H1 (cell line): ENCODE data around the gene PNRC1. TPM values are rescaled to one million over a fixed set of nuclear protein-coding genes. Genes with fewer than 3 reads are reported as not detected.

Experiments
- CTCF ChIA-PET: fragments of 300-600 bp; sonication (Branson Sonifier 250); formaldehyde crosslinking; loops from one replicate; lab custom pipeline; 2021; ENCODE audit not compliant: partially characterized antibody; lab: Charles Lee
- POLR2A ChIA-PET: fragments of 300-600 bp; sonication (Branson Sonifier 250); formaldehyde crosslinking; loops from one replicate; lab custom pipeline; 2021; ENCODE audit warnings: inconsistent platforms; ENCODE audit not compliant: partially characterized antibody; lab: Charles Lee
- DNase-seq, 2 experiments: peaks; one replicate each; pipeline versions ENCODE4 v3.0.0 to v3.0.0-alpha.2; 2010 to 2022; ENCODE audit warnings: low spot score in 2 of 2, low read depth in 1 of 2, mixed read lengths in 1 of 2
- FAIRE-seq: peaks from 2 replicates; lab custom pipeline; 2011; peaks lifted over from hg19 to GRCh38; lab: Jason Lieb, UNC
- H2AFZ ChIP-seq: 2 replicates; pipeline ENCODE4 v1.8.1; 2012; ENCODE audit warnings: low read length, inconsistent platforms
- H2AK5ac ChIP-seq: 2 replicates; pipeline ENCODE4 v1.6.1; 2013; ENCODE audit warnings: low read depth, low read length
- H2BK120ac ChIP-seq: replicated peaks from 2 replicates; pipeline ENCODE3; 2013; ENCODE audit warnings: low read depth, low read length, inconsistent platforms
- H2BK12ac ChIP-seq: 2 replicates; pipeline ENCODE4 v1.6.1; 2013; ENCODE audit warnings: low read depth, low read length
- H2BK15ac ChIP-seq: 2 replicates; pipeline ENCODE4 v1.6.1; 2013; ENCODE audit warnings: low read length
- H2BK20ac ChIP-seq: 2 replicates; pipeline ENCODE4 v1.6.1; 2013; ENCODE audit warnings: low read length
- H2BK5ac ChIP-seq: 2 replicates; pipeline ENCODE4 v1.6.1; 2013; ENCODE audit warnings: low read depth, low read length
- H3K14ac ChIP-seq: 2 replicates; pipeline ENCODE4 v1.6.1; 2013; ENCODE audit warnings: inconsistent platforms; ENCODE audit not compliant: insufficient read length
- H3K18ac ChIP-seq: 2 replicates; pipeline ENCODE4 v1.6.1; 2013; ENCODE audit warnings: low read length; ENCODE audit errors: extremely low read depth
- H3K23ac ChIP-seq: 2 replicates; pipeline ENCODE4 v1.6.1; 2013; ENCODE audit warnings: inconsistent platforms; ENCODE audit not compliant: insufficient read length
- H3K23me2 ChIP-seq: 2 replicates; pipeline ENCODE4 v1.6.1; 2013; ENCODE audit warnings: low read depth, low read length
- H3K27ac ChIP-seq: 2 replicates; pipeline ENCODE4 v1.6.1; 2011; ENCODE audit warnings: low read depth, low read length, inconsistent platforms
- H3K27me3 ChIP-seq, 4 experiments: replicated peaks in 1 of 4; 1 replicate in 1 of 4; 2 replicates in 3 of 4; pipeline versions ENCODE4 v1.6.1 to v1.8.1; 2011 to 2013; ENCODE audit warnings: low read length in 3 of 4, mild to moderate bottlenecking in 3 of 4, inconsistent platforms in 2 of 4, mixed read lengths in 2 of 4, moderate library complexity in 1 of 4; ENCODE audit not compliant: control insufficient read depth in 3 of 4, insufficient read depth in 3 of 4; ENCODE audit errors: extremely low read depth in 1 of 4
- H3K36me3 ChIP-seq, 4 experiments: 2 replicates each; pipeline versions ENCODE4 v1.6.1 to v1.8.1; 2011 to 2013; ENCODE audit warnings: mild to moderate bottlenecking in 4 of 4, low read length in 3 of 4, moderate library complexity in 2 of 4, control low read depth in 1 of 4, inconsistent platforms in 1 of 4; ENCODE audit not compliant: insufficient read depth in 4 of 4, control insufficient read depth in 2 of 4
- H3K4ac ChIP-seq: replicated peaks from 2 replicates; pipeline ENCODE3; 2013; ENCODE audit warnings: low read length, low read depth, mixed read lengths, inconsistent platforms; ENCODE audit not compliant: insufficient read length
- H3K4me1 ChIP-seq, 4 experiments: replicated peaks in 1 of 4; 1 replicate in 1 of 4; 2 replicates in 3 of 4; pipeline versions ENCODE4 v1.6.1 to v1.8.1; 2011 to 2013; ENCODE audit warnings: low read length in 3 of 4, inconsistent platforms in 2 of 4, mixed read lengths in 1 of 4; ENCODE audit not compliant: insufficient read depth in 4 of 4, control insufficient read depth in 3 of 4
- H3K4me2 ChIP-seq, 2 experiments: 2 replicates each; pipeline versions ENCODE4 v1.6.1 to v1.8.1; 2011 to 2013; ENCODE audit warnings: low read depth in 2 of 2, low read length in 2 of 2, control low read depth in 1 of 2, inconsistent platforms in 1 of 2, mild to moderate bottlenecking in 1 of 2; ENCODE audit not compliant: insufficient read depth in 1 of 2
- H3K4me3 ChIP-seq, 4 experiments: fragments of 200-600, 300-600 bp in 1 of 4; sonication (generic), shearing (Covaris generic), sonication (Bioruptor Twin) in 1 of 4; 2 replicates each; pipeline versions ENCODE4 v1.5.1 to v1.8.1; 2011 to 2016; ENCODE audit warnings: low read length in 4 of 4, low read depth in 3 of 4, control low read depth in 2 of 4, inconsistent platforms in 2 of 4, mild to moderate bottlenecking in 2 of 4, mixed read lengths in 1 of 4, moderate library complexity in 1 of 4; ENCODE audit not compliant: insufficient read depth in 2 of 4; ENCODE audit errors: extremely low read depth in 1 of 4
- H3K56ac ChIP-seq: replicated peaks from 2 replicates; pipeline ENCODE3; 2013; ENCODE audit warnings: low read depth, mild to moderate bottlenecking, mixed read lengths, low read length, inconsistent platforms; ENCODE audit not compliant: insufficient read length
- H3K79me1 ChIP-seq: 2 replicates; pipeline ENCODE4 v1.6.1; 2013; ENCODE audit warnings: low read depth, low read length, control low read depth
- H3K79me2 ChIP-seq, 2 experiments: 2 replicates each; pipeline versions ENCODE4 v1.6.1 to v1.8.1; 2012 to 2013; ENCODE audit warnings: low read length in 2 of 2, mild to moderate bottlenecking in 2 of 2, inconsistent platforms in 1 of 2; ENCODE audit not compliant: insufficient read depth in 2 of 2, control insufficient read depth in 1 of 2
- H3K9ac ChIP-seq, 4 experiments: replicated peaks in 1 of 4; 1 replicate in 1 of 4; 2 replicates in 3 of 4; pipeline versions ENCODE4 v1.6.1 to v1.8.1; 2011 to 2013; ENCODE audit warnings: low read depth in 3 of 4, low read length in 3 of 4, control low read depth in 2 of 4, mild to moderate bottlenecking in 2 of 4, moderate library complexity in 2 of 4, inconsistent platforms in 1 of 4; ENCODE audit errors: extremely low read depth in 1 of 4
- H3K9me3 ChIP-seq, 2 experiments: 2 replicates each; pipeline versions ENCODE4 v1.6.1 to v1.8.1; 2012 to 2013; ENCODE audit warnings: mild to moderate bottlenecking in 2 of 2, moderate library complexity in 2 of 2, control low read depth in 1 of 2, inconsistent platforms in 1 of 2, low read depth in 1 of 2, low read length in 1 of 2, mixed read lengths in 1 of 2; ENCODE audit not compliant: insufficient read depth in 2 of 2
- H4K20me1 ChIP-seq, 2 experiments: replicated peaks in 1 of 2; 2 replicates each; pipeline versions ENCODE3 to v1.8.1; 2011 to 2013; ENCODE audit warnings: inconsistent platforms in 2 of 2, low read length in 2 of 2, mild to moderate bottlenecking in 1 of 2; ENCODE audit not compliant: insufficient read depth in 2 of 2, control insufficient read depth in 1 of 2
- H4K5ac ChIP-seq: 2 replicates; pipeline ENCODE4 v1.6.1; 2013; ENCODE audit warnings: low read length, low read depth, mixed read lengths, inconsistent platforms; ENCODE audit not compliant: insufficient read length
- H4K8ac ChIP-seq: 2 replicates; pipeline ENCODE4 v1.8.0; 2013; ENCODE audit warnings: mild to moderate bottlenecking, moderate library complexity, low read length, inconsistent platforms; ENCODE audit not compliant: insufficient read depth; ENCODE audit errors: extremely low read depth
- H4K91ac ChIP-seq: replicated peaks from 2 replicates; pipeline ENCODE3; 2013; ENCODE audit warnings: low read length, mixed read lengths, inconsistent platforms; ENCODE audit not compliant: insufficient read length
- CBX8 ChIP-seq: fragments of 300-800, 300-1000 bp; sonication (generic); IDR thresholded peaks from 2 replicates; pipeline ENCODE4 v1.7.1; 2016; ENCODE audit warnings: low read depth, low read length, borderline replicate concordance
- FOSL1 ChIP-seq: IDR thresholded peaks from 2 replicates; pipeline ENCODE4 v1.6.1; 2011; ENCODE audit warnings: mild to moderate bottlenecking, low read depth, low read length, moderate library complexity; ENCODE audit not compliant: insufficient read depth
- HDAC2 ChIP-seq, 2 experiments: fragments of 300-600 bp in 1 of 2; sonication (generic) in 1 of 2; IDR thresholded peaks; 2 replicates each; pipeline ENCODE4 v1.6.1; 2011 to 2012; ENCODE audit warnings: low read depth in 2 of 2, low read length in 2 of 2, mild to moderate bottlenecking in 2 of 2, moderate library complexity in 2 of 2, borderline replicate concordance in 1 of 2, inconsistent platforms in 1 of 2
- HDAC6 ChIP-seq: IDR thresholded peaks from one replicate; pipeline ENCODE4 v1.7.1; 2012; ENCODE audit warnings: low read depth, mild to moderate bottlenecking, inconsistent platforms, low read length, moderate library complexity
- JUN ChIP-seq: IDR thresholded peaks from 2 replicates; pipeline ENCODE4 v1.6.1; 2011; ENCODE audit warnings: low read depth, mild to moderate bottlenecking, improper control_type of control experiment, low read length
- KDM4A ChIP-seq: IDR thresholded peaks from one replicate; pipeline ENCODE4 v1.7.1; 2012; ENCODE audit warnings: low read depth, mild to moderate bottlenecking, moderate library complexity, low read length, inconsistent platforms; ENCODE audit not compliant: severe bottlenecking
- NANOG ChIP-seq: IDR thresholded peaks from 2 replicates; pipeline ENCODE4 v1.6.1; 2011; ENCODE audit warnings: low read length, low read depth, mild to moderate bottlenecking, inconsistent platforms; ENCODE audit not compliant: insufficient read depth, poor library complexity, severe bottlenecking
- SIN3A ChIP-seq, 2 experiments: IDR thresholded peaks in 1 of 2; conservative IDR thresholded peaks in 1 of 2; 2 replicates each; pipeline ENCODE4 v1.6.1; 2011 to 2012; ENCODE audit warnings: low read length in 2 of 2, improper control_type of control experiment in 1 of 2, low read depth in 1 of 2, mild to moderate bottlenecking in 1 of 2
- SP2 ChIP-seq: IDR thresholded peaks from 2 replicates; pipeline ENCODE4 v1.6.1; 2012; ENCODE audit warnings: mild to moderate bottlenecking, low read length, inconsistent platforms
- TEAD4 ChIP-seq: IDR thresholded peaks from 2 replicates; pipeline ENCODE4 v1.6.1; 2012; ENCODE audit warnings: low read depth, low read length, inconsistent platforms, mixed read lengths
- polyA plus RNA-seq, 7 experiments: library from polyadenylated mRNA; depleted of rRNA in 3 of 7; stranded (reverse) in 5 of 7; unstranded in 2 of 7; fragments of >200 nt in 5 of 7; fragments of 200-250 nt in 2 of 7; gene quantifications; 1 replicate in 5 of 7; 2 replicates in 1 of 7; 4 replicates in 1 of 7; pipeline versions ENCODE4 v1.2.1 to v1.2.3, GENCODE V29; 2011 to 2013; ENCODE audit warnings: missing spikeins in 2 of 7, mixed read lengths in 2 of 7
- total RNA-seq: library from RNA; stranded (reverse); fragmentation: NEBNext Ultra II Directional; extraction: Animal tissue kit (Norgen Biotek cat#: 25700); gene quantifications from 2 replicates; pipeline ENCODE4 v1.2.1, GENCODE V29; 2021
- TF ChIP-seq, protein P1 (sequence below), 3 experiments: IDR thresholded peaks; 1 replicate in 2 of 3; 2 replicates in 1 of 3; pipeline versions ENCODE4 v1.5.1 to v1.6.1; 2011; ENCODE audit warnings: low read length in 3 of 3, mild to moderate bottlenecking in 3 of 3, inconsistent platforms in 2 of 3, low read depth in 1 of 3, moderate library complexity in 1 of 3; ENCODE audit not compliant: insufficient read depth in 1 of 3; ENCODE audit errors: control extremely low read depth in 1 of 3

PNRC1 gene
- total and polyA plus RNA-seq, 2 of the 8 experiments (the other 6 are each of a cell fraction or from before 2014, with no cell fraction given), result 6.3 to 48.5 TPM

DNA sequence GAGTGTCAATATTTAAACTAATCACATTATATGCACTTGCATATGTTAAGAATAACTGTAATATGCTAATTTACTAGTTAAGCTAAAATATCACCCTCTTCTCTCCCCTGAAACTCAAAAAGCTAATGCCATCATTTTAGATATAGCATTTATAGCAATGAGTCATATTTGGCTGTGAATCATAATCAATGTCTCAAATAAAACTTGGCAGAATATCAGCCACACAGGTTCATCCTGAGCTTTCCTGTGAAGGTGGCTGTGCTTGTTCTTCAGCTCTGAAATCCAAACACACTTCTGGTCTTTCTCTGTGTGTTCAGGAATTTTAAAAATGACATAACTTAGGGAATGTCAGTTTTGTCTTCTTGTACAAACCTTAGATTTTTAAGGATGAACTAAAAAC lies 12.8 kb upstream of the PNRC1 start:
- no peaks in the 10 kb centered on the region for H3K79me2 ChIP-seq
- no peak overlapping the region for H3K14ac ChIP-seq
- CTCF ChIA-PET, result interaction anchor here (1.0 to 1.6 kb wide), 5 partner anchors 12 to 94 kb away, joined by 3 to 4 read pairs (median 3); partner anchors contain the start of gene PNRC1
- H3K4me3 ChIP-seq, result no peak overlapping the region
- no peaks in the 10 kb centered on the region for H3K23me2 ChIP-seq
- no peaks in the 10 kb centered on the region for H3K79me1 ChIP-seq
- no peak overlapping the region for H3K4ac ChIP-seq
- H3K4me2 ChIP-seq, result no peak overlapping the region
- H2AFZ ChIP-seq, result no peak overlapping the region
- no peaks in the 10 kb centered on the region for H3K4me1 ChIP-seq
- no peak overlapping the region for H2BK120ac ChIP-seq
- H4K20me1 ChIP-seq, result no peaks in the 10 kb centered on the region
- no peak overlapping the region for H4K5ac ChIP-seq
- H3K9ac ChIP-seq, result no peak overlapping the region
- no peak overlapping the region for H2BK15ac ChIP-seq
- no peak overlapping the region for H2BK5ac ChIP-seq
- H2BK20ac ChIP-seq, result no peak overlapping the region
- no peak overlapping the region for H4K8ac ChIP-seq
- H3K56ac ChIP-seq, result no peak overlapping the region
- no peak for DNase-seq
- POLR2A ChIA-PET, result interaction anchor here (0.8 to 1.5 kb wide), 2 partner anchors 13 to 24 kb away, joined by 3 to 5 read pairs; partner anchors contain the start of gene PNRC1
- no peak overlapping the region for H2BK12ac ChIP-seq
- no peak overlapping the region for H4K91ac ChIP-seq
- H3K27me3 ChIP-seq, result no peaks in the 10 kb centered on the region
- peaks cover 0 to 2% of the 10 kb centered on the region in 2 experiments; a peak in 1 of 4 replicates for H3K9me3 ChIP-seq
- H3K36me3 ChIP-seq, result no peaks in the 10 kb centered on the region
- no peak overlapping the region for H3K18ac ChIP-seq
- H3K27ac ChIP-seq, result no peak overlapping the region
- no peak for FAIRE-seq
- no peak overlapping the region for H2AK5ac ChIP-seq
- H3K23ac ChIP-seq, result no peak overlapping the region
- no peak for TF ChIP-seq HDAC6
- no peak for TF ChIP-seq CBX8
- no peak for TF ChIP-seq KDM4A
- TF ChIP-seq SP2, result no peak
- TF ChIP-seq HDAC2 (IDR thresholded peaks at IDR 0.05; ENCODE audit: borderline replicate concordance in 1 of 2, low read depth in 2 of 2, low read length in 2 of 2), result no peak
- TF ChIP-seq, protein P1, sequence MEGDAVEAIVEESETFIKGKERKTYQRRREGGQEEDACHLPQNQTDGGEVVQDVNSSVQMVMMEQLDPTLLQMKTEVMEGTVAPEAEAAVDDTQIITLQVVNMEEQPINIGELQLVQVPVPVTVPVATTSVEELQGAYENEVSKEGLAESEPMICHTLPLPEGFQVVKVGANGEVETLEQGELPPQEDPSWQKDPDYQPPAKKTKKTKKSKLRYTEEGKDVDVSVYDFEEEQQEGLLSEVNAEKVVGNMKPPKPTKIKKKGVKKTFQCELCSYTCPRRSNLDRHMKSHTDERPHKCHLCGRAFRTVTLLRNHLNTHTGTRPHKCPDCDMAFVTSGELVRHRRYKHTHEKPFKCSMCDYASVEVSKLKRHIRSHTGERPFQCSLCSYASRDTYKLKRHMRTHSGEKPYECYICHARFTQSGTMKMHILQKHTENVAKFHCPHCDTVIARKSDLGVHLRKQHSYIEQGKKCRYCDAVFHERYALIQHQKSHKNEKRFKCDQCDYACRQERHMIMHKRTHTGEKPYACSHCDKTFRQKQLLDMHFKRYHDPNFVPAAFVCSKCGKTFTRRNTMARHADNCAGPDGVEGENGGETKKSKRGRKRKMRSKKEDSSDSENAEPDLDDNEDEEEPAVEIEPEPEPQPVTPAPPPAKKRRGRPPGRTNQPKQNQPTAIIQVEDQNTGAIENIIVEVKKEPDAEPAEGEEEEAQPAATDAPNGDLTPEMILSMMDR (IDR thresholded peaks at IDR 0.05; ENCODE audit: control extremely low read depth in 1 of 3, insufficient read depth in 1 of 3, low read depth in 1 of 3, low read length in 3 of 3), result no peak
- TF ChIP-seq NANOG, result no peak
- no peak for TF ChIP-seq FOSL1
- no peak for TF ChIP-seq SIN3A (conservative IDR thresholded peaks at IDR 0.05 in 1 of 2, IDR thresholded peaks at IDR 0.05 in 1 of 2; ENCODE audit: low read depth in 1 of 2, low read length in 2 of 2)
- TF ChIP-seq JUN, result no peak
- no peak for TF ChIP-seq TEAD4
